Choroid plexus epithelial cell (primary cell): ENCODE measurements around the gene ARMH3.
A peak's percentile ranks its signal among the peaks of the same experiment; 100 is the strongest.

Experiments used
- DNase-seq: peaks from one replicate; pipeline ENCODE4 v3.0.0-alpha.2; 2010; ENCODE audit warnings: low read depth
- H3K4me3 ChIP-seq: 2 replicates; pipeline ENCODE4 v1.5.1; 2011; ENCODE audit warnings: low read depth, mild to moderate bottlenecking, control low read depth, low read length, moderate library complexity
- TF ChIP-seq, protein P1 (sequence below): conservative IDR thresholded peaks from 2 replicates; pipeline ENCODE4 v1.5.1; 2011; ENCODE audit warnings: low read depth, mild to moderate bottlenecking, control low read depth, inconsistent platforms, low read length, moderate library complexity

Gene ARMH3

DNA sequence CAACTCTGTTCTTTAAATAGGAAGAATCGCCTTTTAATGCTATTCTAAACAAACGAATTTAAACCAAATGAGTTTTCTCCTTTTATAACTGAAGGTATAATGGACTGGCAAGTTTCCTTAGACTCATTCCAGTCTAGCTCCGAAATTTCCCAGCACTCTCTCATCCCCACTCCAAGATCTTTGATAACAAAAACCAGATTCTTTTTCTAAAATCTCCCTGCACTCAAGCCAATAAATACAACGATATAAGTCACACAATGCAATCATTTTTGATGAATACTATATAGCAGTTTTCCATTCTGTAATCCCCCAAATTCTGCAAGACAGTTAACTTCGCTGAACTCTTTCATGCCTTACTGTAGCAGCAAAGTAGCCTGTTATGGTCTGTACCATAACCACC is 239.6 kb downstream of the ARMH3 start:
- H3K4me3 ChIP-seq, result peak overlapping the region; percentile 96
- TF ChIP-seq, protein P1, sequence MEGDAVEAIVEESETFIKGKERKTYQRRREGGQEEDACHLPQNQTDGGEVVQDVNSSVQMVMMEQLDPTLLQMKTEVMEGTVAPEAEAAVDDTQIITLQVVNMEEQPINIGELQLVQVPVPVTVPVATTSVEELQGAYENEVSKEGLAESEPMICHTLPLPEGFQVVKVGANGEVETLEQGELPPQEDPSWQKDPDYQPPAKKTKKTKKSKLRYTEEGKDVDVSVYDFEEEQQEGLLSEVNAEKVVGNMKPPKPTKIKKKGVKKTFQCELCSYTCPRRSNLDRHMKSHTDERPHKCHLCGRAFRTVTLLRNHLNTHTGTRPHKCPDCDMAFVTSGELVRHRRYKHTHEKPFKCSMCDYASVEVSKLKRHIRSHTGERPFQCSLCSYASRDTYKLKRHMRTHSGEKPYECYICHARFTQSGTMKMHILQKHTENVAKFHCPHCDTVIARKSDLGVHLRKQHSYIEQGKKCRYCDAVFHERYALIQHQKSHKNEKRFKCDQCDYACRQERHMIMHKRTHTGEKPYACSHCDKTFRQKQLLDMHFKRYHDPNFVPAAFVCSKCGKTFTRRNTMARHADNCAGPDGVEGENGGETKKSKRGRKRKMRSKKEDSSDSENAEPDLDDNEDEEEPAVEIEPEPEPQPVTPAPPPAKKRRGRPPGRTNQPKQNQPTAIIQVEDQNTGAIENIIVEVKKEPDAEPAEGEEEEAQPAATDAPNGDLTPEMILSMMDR, result no peak
- DNase-seq, result no peak

DNA sequence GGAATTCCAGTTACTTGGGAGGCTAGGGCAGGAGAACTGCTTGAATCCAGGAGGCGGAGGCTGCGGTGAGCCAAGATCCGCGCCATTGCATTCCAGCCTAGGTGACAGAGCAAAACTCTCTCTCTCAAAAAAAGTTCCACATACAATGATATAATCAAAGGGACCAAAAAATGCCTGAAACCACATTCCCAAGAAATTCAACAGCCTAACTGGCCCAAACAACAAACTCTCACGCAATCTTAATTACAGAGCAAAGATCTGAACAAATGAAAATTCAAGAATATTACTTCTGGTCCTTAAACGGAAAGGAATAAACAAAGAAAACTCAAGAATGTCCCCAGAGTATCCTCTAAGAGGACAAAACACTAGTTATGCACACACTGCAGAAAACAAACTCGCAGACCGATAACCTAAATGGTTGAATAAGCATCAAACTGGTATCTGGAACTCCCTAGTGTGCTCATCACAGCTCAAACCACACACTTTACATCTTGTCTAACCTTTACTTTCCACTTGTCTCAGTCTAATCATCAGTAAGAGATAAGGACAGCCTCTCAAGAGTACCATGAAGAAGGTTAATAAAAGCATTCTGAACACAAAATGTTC is 241.4 kb downstream of the ARMH3 start:
- H3K4me3 ChIP-seq, result peak overlapping the region; percentile 96
- no peak for DNase-seq
- TF ChIP-seq, protein P1, result no peak

DNA sequence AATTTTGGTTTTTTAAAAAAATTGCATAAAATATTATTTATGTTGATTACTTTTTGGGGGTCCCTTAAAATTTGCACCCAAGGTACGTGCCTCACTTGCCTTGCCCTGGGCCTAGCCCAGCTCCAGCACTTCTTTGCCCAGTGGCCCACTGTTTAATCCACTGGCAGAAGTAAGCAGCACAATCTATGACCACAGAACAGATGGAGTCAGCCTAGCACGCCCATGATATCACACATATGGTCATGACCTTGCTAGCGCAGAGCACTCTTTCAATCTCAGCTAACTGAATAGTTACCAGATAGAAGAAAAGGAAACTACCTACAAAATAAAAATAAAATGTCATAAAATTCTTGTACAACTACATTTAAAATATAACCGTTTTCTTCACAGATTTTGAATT is 243.4 kb downstream of the ARMH3 start:
- H3K4me3 ChIP-seq, result no peak overlapping the region
- no peak for DNase-seq
- TF ChIP-seq, protein P1, result no peak

DNA sequence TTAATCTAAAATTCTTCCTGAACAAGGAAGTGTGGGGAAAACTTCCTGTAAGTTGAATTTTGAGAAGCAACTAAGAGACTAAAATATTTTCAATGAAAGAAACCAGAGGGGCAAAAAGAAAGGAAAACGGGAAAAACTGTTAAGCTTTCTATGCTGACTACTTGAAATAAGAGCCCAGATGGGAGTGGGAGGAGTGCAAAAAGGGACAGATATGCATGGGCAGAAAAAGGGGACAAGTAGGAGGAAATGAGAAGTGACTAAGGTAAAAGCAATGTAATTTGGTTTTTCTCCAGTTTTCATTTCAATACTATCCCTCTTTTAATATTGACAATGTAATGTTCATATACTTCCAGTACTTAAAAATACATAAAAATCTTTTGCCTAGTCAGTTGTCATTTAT is 248.8 kb downstream of the ARMH3 start:
- TF ChIP-seq, protein P1, result no peak
- no peak for DNase-seq
- no peak overlapping the region for H3K4me3 ChIP-seq

DNA sequence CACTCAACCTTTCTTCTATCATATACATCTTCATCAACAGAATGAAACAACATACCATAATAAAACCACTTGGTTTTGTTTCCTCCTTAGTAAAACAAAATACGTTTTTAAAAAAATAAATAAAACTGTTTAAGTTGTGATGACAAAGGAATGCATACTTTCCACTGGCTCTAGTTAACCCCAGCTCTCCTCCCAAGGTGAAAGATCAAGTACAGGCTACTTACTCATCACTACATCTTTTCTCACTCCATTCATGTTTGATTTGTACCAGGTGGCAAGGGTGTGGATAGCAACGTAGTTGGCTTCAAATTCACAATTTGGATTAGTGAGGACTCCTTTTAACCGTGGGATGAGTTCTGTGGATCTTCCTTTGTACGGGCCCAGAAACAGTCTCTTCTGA is 252.5 kb downstream of the ARMH3 start:
- DNase-seq, result no peak
- no peak overlapping the region for H3K4me3 ChIP-seq
- TF ChIP-seq, protein P1, result no peak

DNA sequence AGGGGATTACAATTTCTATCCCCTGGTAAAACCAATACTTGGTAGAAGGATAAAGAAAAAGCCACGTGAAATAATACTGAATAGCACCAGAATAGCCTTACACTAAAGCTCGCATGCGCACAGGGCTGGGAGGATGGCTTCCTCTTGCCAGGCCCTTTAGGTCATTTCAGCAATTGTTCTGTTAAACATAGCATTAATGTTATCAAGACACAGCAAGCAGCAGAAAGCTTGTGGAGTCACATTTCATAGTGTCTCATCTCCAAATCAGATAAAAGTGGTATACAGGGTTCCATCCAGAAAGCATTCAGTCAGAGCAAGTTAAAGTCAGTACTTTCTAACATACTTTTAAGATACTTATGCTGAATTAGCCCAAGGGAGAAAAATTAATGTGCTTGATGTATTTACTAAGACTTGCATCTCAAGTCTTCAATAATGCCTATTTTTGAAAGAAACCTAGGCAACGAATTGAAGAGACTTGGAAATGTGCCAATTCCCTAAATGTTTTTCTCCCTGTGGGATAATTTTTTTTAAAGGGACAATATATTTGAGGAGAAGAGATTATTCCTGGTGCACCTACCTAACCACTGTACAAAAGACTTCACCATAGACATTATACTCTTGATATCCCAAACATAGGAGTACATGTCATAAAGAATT is 258.4 kb downstream of the ARMH3 start:
- TF ChIP-seq, protein P1, result no peak
- no peak overlapping the region for H3K4me3 ChIP-seq
- DNase-seq, result no peak
